ENCODE data around the gene GNB2.
A peak's percentile ranks its signal among the peaks of the same experiment; 100 is the strongest.

The GNB2 gene

GRCh38 chr7:100705320-100705752 is 31.8 kb downstream of the GNB2 start:
- in situ Hi-C loops (cut with HindIII; ENCODE audit: low sequenced_read_pairs), result no loop called here
- TF ChIP-seq CTCF (IDR thresholded peaks at IDR 0.05; ENCODE audit: low read depth, low read length), result peak; percentile 94
- peak; percentile 72 for DNase-seq (ENCODE audit: low read depth, low spot score)
- peak overlapping the region; percentile 82 for H3K4me3 ChIP-seq (ENCODE audit: low read depth, low read length)

GRCh38 chr7:100705753-100706671 is 32.5 kb downstream of the GNB2 start, which contains the start of gene POP7:
Gene POP7, plus strand, starts transcription at chr7:100706121. Its CDS starts 710 bp downstream, at chr7:100706831.
- in situ Hi-C loops (cut with HindIII; ENCODE audit: low sequenced_read_pairs), result no loop called here
- H3K4me3 ChIP-seq (ENCODE audit: low read depth, low read length), result peak within 1 kb of the TSS; percentile 82
- DNase-seq (ENCODE audit: low read depth, low spot score), result peak; percentile 99
- no peak for TF ChIP-seq CTCF (IDR thresholded peaks at IDR 0.05; ENCODE audit: low read depth, low read length)

GRCh38 chr7:100706672-100707311 is 33.3 kb downstream of the GNB2 start:
- in situ Hi-C loops (cut with HindIII; ENCODE audit: low sequenced_read_pairs), result no loop called here
- no peak for TF ChIP-seq CTCF (IDR thresholded peaks at IDR 0.05; ENCODE audit: low read depth, low read length)
- peak overlapping the region; percentile 82 for H3K4me3 ChIP-seq (ENCODE audit: low read depth, low read length)

GRCh38 chr7:100708395-100708794 is 34.9 kb downstream of the GNB2 start:
- DNase-seq (ENCODE audit: low read depth, low spot score), result no peak
- in situ Hi-C loops (cut with HindIII; ENCODE audit: low sequenced_read_pairs), result no loop called here
- TF ChIP-seq CTCF (IDR thresholded peaks at IDR 0.05; ENCODE audit: low read depth, low read length), result no peak
- H3K4me3 ChIP-seq (ENCODE audit: low read depth, low read length), result no peak overlapping the region

More at GRCh38 chr7:100706672-100707311, 33.3 kb downstream of the GNB2 start:
- no peak for DNase-seq (ENCODE audit: low read depth, low spot score)

- H3K4me3 ChIP-seq (ENCODE audit: low read depth, low read length), result no peak overlapping the region
- DNase-seq (ENCODE audit: low read depth, low spot score), result no peak
- TF ChIP-seq CTCF (IDR thresholded peaks at IDR 0.05; ENCODE audit: low read depth, low read length), result no peak
- in situ Hi-C loops (cut with HindIII; ENCODE audit: low sequenced_read_pairs), result no loop called here
These were observed 36.9 kb downstream of the GNB2 start for GRCh38 chr7:100710452-100710851.

GRCh38 chr7:100711369-100711768 is 37.8 kb downstream of the GNB2 start:
- TF ChIP-seq CTCF (IDR thresholded peaks at IDR 0.05; ENCODE audit: low read depth, low read length), result no peak
- H3K4me3 ChIP-seq (ENCODE audit: low read depth, low read length), result no peak overlapping the region
- in situ Hi-C loops (cut with HindIII; ENCODE audit: low sequenced_read_pairs), result no loop called here
- DNase-seq (ENCODE audit: low read depth, low spot score), result no peak
